ENCODE data around the gene RPH3AL. TPM values are rescaled to one million over a fixed set of nuclear protein-coding genes. Genes with fewer than 3 reads are reported as not detected.
"Not testable (repeated sequence)": the region's sequence is repeated elsewhere in the genome, so short reads cannot be mapped to it uniquely, and the experiment has no call there.

RPH3AL gene
- total and polyA plus RNA-seq, 8 donors: 8.9 to 57.1 (median 11.0) TPM

DNA sequence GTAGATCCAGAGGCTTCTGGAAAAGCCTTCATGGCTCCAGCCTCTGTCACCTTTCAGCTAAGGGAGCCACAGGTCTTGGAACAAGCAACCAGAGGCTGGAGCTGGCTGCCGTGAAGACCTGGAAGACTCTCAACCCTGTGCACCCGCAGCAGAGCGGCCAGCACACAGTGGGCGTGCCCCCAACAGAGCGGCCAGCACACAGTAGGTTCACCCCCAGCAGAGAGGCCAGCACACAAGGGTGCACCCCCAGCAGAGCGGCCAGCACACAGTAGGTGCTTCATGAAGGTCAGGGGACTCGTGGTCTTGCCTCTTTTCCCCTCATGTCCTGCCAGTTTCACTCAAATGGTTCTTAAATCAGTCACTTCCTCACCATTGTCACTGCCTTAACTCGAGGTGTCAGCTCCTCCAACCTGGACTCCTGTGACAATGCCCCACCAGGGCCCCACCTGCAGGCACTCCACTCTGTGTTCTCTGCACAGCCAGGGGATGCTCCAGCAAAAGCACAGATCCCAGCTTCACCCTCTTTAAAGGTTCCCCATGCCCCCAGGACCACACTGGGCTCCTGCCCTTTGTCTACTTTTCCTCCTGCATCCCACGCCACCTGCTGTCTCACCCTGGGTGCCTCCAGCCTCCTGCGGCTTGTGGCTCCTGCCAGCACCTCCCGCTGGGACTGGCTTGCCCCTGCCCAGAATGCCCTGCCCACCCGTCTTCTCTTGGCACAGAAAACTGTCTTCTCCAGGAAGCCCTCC, 128.7 kb downstream of the RPH3AL start:
- TF ChIP-seq, protein P1, sequence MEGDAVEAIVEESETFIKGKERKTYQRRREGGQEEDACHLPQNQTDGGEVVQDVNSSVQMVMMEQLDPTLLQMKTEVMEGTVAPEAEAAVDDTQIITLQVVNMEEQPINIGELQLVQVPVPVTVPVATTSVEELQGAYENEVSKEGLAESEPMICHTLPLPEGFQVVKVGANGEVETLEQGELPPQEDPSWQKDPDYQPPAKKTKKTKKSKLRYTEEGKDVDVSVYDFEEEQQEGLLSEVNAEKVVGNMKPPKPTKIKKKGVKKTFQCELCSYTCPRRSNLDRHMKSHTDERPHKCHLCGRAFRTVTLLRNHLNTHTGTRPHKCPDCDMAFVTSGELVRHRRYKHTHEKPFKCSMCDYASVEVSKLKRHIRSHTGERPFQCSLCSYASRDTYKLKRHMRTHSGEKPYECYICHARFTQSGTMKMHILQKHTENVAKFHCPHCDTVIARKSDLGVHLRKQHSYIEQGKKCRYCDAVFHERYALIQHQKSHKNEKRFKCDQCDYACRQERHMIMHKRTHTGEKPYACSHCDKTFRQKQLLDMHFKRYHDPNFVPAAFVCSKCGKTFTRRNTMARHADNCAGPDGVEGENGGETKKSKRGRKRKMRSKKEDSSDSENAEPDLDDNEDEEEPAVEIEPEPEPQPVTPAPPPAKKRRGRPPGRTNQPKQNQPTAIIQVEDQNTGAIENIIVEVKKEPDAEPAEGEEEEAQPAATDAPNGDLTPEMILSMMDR (IDR thresholded peaks at IDR 0.05): no peak
- intact Hi-C loops (cut with DNase I): no loop called here
- H3K4me1 ChIP-seq: no peaks in the 10 kb centered on the region
- H3K9me3 ChIP-seq: no peaks in the 10 kb centered on the region
- H3K36me3 ChIP-seq: no peaks in the 10 kb centered on the region
- H3K27me3 ChIP-seq: no peaks in the 10 kb centered on the region
- H3K4me3 ChIP-seq: no peak overlapping the region
- DNase-seq: peak in 1 of 4 donors; percentile 22
- ATAC-seq: no peak
- H3K27ac ChIP-seq: no peak overlapping the region

DNA sequence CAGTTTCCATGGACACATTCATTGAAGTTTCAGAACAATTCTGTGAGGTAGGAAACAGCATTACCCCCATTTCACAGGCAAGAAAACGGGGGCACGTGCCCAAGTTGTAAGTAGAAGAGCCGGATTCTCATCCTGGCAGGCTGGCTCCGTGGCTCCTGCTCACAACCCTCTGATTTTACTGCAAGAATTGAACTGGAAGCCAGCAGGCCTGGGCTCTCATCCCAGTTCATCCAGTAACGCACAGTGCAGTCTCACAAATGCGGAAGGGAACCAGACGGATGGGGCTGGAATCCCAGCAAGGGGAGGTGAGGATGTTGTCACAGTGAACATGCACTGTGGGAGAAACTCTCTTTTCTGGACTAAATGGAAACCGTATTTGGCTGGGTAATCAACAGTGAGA, 130.4 kb downstream of the RPH3AL start:
- Histone ChIP-seq H3K27me3 (no peaks in the 10 kb centered on the region), H3K27ac (no peak overlapping the region), H3K4me1 (peaks cover 0 to 4% of the 10 kb centered on the region in 2 donors), H3K36me3 (no peaks in the 10 kb centered on the region), H3K9me3 (no peaks in the 10 kb centered on the region), H3K4me3 (no peak overlapping the region)
- ATAC-seq: no peak
- intact Hi-C loops (cut with DNase I): no loop called here
- DNase-seq: peak in 1 of 4 donors; percentile 20
- TF ChIP-seq, protein P1 (IDR thresholded peaks at IDR 0.05): no peak

DNA sequence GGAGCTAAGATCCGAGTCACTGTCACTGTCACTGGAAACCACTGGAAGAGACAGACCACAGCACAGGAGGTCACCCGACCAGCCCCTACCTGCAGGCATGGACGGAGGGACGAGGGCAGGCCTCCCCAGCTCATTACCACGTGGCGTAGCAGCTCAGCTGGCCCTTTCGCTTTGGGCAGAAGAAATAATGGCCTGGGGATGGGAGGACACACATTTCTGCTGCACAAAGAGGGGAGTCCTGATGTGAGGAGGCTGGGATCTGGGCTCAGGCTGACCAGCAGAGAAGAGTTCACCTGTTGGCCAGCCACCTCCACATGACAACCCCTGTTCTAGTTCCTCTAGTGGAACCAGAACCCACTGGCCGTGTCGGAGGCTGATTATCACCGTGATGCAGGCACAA, 132.9 kb downstream of the RPH3AL start:
- peaks cover 0 to 4% of the 10 kb centered on the region in 2 donors for H3K4me1 ChIP-seq
- peak in 1 of 4 donors; percentile 17 for DNase-seq
- intact Hi-C loops (cut with DNase I): no loop called here
- no peaks in the 10 kb centered on the region for H3K27me3 ChIP-seq
- H3K4me3 ChIP-seq: no peak overlapping the region
- no peaks in the 10 kb centered on the region for H3K9me3 ChIP-seq
- ATAC-seq: no peak
- TF ChIP-seq, protein P1 (IDR thresholded peaks at IDR 0.05): no peak
- H3K36me3 ChIP-seq: no peaks in the 10 kb centered on the region
- no peak overlapping the region for H3K27ac ChIP-seq

DNA sequence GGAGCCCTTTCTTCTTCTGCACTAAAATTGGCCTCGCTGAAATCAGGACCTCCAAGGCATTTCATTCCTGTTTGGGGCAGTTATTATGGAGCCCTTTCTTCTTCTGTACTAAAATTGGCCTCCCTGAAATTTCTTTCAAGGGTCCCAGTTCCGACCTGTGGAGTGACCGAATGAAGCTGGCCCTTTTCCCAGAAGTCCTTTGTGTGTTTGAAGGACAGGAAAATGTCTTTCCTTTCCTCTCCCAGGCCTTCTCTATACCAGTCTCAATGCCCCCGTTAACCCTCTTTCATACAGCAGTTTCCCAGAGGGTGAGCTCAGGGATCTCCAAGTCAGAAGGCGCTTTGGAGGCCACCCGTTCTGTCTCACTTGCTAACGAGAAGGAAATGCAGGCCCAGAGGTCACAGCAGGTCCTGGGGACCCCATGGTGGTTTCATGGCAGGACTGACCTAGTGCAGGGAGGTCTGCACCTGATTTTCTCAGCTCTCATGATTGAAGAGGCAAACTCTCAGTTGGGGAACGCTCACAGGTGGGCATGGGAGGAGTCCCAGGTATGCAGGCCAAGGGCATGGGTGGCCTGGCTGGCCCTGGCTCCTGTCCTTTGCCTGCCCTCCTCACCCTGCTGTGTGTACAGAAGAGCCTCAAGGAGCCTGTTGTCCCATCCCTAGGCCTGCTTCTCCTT, 134.0 kb downstream of the RPH3AL start:
- TF ChIP-seq, protein P1 (IDR thresholded peaks at IDR 0.05): no peak
- no peak overlapping the region for H3K27ac ChIP-seq
- H3K4me3 ChIP-seq: no peak overlapping the region
- DNase-seq: peak in 1 of 4 donors; percentile 10
- peaks cover 0 to 4% of the 10 kb centered on the region in 2 donors for H3K4me1 ChIP-seq
- H3K27me3 ChIP-seq: no peaks in the 10 kb centered on the region
- peaks cover 0 to 3% of the 10 kb centered on the region in 2 donors for H3K36me3 ChIP-seq
- ATAC-seq: no peak
- intact Hi-C loops (cut with DNase I): no loop called here
- no peaks in the 10 kb centered on the region for H3K9me3 ChIP-seq

DNA sequence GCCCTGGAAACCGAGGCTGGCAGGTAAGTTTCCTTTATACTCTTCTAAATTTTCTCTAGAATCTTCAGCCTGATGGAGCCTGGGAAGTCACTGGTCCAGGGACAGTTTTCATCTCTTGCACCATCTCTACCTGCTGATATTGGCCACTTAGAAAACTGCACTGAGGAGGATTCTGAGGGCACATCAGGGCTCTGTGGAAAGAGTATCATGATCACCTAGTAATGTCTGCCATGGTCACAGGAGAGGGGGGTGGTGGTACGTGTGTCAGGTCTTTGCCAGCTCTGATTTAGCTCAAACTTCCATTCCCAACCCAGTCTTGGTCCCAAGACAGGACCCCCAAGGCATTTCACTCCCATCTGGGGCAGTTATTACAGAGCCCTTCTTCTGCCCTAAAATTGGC, 136.0 kb downstream of the RPH3AL start:
- Histone ChIP-seq H3K4me1 (peaks cover 0 to 4% of the 10 kb centered on the region in 2 donors), H3K27me3 (no peaks in the 10 kb centered on the region), H3K4me3 (no peak overlapping the region), H3K9me3 (no peaks in the 10 kb centered on the region), H3K27ac (no peak overlapping the region), H3K36me3 (peaks cover 0 to 5% of the 10 kb centered on the region in 2 donors)
- no peak for DNase-seq
- no peak for ATAC-seq
- TF ChIP-seq, protein P1 (IDR thresholded peaks at IDR 0.05): no peak
- intact Hi-C loops (cut with DNase I): no loop called here

DNA sequence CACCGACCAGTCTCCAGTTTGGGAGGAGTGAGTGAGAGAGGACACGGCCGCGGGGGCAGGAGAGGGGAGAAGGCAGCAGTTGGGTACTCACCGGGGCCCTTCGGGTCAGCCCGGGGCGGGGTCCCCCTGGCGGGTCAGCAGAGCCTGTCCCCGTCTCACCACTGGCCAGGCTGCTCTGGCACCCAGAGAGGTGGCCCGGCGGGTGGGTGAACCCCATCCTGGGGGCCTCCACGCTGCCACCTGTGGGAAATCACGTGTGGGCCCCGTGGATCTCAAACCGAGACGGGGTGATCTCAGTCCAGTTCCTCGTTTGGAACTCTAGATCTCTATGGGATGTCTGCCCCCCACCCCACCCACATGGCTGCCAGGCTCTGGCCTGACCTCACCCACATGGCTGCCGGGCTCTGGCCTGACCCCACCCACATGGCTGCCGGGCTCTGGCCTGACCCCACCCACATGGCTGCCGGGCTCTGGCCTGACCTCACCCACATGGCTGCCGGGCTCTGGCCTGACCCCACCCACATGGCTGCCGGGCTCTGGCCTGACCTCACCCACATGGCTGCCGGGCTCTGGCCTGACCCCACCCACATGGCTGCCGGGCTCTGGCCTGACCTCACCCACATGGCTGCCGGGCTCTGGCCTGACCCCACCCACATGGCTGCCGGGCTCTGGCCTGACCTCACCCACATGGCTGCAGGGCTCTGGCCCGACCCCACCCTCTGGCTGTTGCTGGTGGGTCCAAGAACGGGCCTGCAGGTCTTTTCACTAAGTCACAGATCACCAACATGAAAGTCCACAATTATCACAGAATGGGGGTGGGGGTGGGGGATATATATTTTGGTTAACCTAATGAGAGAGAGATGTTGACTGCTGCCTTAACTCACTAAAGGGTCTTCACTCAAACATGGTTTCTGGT, 136.8 kb downstream of the RPH3AL start:
- ATAC-seq; intact Hi-C loops (cut with DNase I); H3K9me3 ChIP-seq; H3K4me1 ChIP-seq; H3K36me3 ChIP-seq; H3K27me3 ChIP-seq: not testable (repeated sequence)
- Histone ChIP-seq H3K27ac (peak overlapping the region in 1 of 2 donors; percentile 8), H3K4me3 (peak overlapping the region in 1 of 2 donors; percentile 33)
- DNase-seq: peak in 1 of 4 donors; percentile 81

All from left lung (tissue), 10 donors.